Large intestine (tissue), 3 donors: Measurements from ENCODE around the gene DGKA. TPM values are rescaled to one million over a fixed set of nuclear protein-coding genes. Genes with fewer than 3 reads are reported as not detected.
A peak's percentile ranks its signal among the peaks of the same experiment; 100 is the strongest.
"Not testable (repeated sequence)": the region's sequence is repeated elsewhere in the genome, so short reads cannot be mapped to it uniquely, and the experiment has no call there.

Source experiments
- DNase-seq, 2 donors: peaks; one replicate each; pipeline versions ENCODE4 v3.0.0 to v3.0.0-alpha.2; 2013
- H3K27ac ChIP-seq: one replicate; pipeline ENCODE4 v1.5.1; 2013; ENCODE audit warnings: low read length
- H3K27me3 ChIP-seq: 2 replicates; pipeline ENCODE4 v1.6.1; 2013; ENCODE audit warnings: low read length; ENCODE audit not compliant: control insufficient read depth, insufficient read depth
- H3K36me3 ChIP-seq: 2 replicates; pipeline ENCODE4 v1.6.1; 2013; ENCODE audit warnings: low read length; ENCODE audit not compliant: control insufficient read depth, insufficient read depth
- H3K4me1 ChIP-seq: one replicate; pipeline ENCODE4 v1.6.1; 2013; ENCODE audit warnings: low read length; ENCODE audit not compliant: control insufficient read depth, insufficient read depth
- H3K4me3 ChIP-seq: one replicate; pipeline ENCODE4 v1.5.1; 2013; ENCODE audit warnings: low read length
- H3K9me3 ChIP-seq: one replicate; pipeline ENCODE4 v1.6.1; 2013; ENCODE audit warnings: mild to moderate bottlenecking, low read depth, low read length, moderate library complexity; ENCODE audit not compliant: control insufficient read depth
- WGBS: methylation state at CpG from one replicate; pipeline ENCODE4 v1.1.5; 2013; ENCODE audit warnings: low lambda C conversion rate; ENCODE audit not compliant: insufficient coverage; 5-methylcytosine and 5-hydroxymethylcytosine counted together
- polyA plus RNA-seq: library from polyadenylated mRNA; unstranded; fragments of 120-200 nt; gene quantifications from one replicate; pipeline ENCODE4 v1.2.1, GENCODE V29; 2013

The DGKA gene
- polyA plus RNA-seq, 1 donor: 17.4 TPM

DNA sequence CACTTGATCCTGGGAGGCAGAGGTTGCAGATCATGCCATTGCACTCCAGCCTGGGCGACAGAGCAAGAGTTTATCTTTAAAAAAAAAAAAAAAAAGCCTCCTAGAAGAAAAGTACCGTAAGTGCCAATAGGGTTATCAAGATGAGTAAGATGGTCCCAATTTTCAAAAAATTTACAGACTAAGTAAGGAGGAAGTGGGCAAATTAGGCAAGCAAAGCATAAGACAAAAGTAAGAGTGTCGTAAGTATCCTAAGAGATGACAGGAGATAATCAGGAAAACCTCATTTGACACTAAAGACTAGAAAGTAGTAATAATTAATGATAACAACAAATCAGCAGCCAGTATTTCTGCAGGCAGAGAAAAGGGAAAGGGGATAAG is 15.5 kb upstream of the DGKA start:
- 96% methylated on average over 3 of the region's 3 CpGs for WGBS
- DNase-seq: no peak
- H3K4me1 ChIP-seq: no peaks in the 10 kb centered on the region

DNA sequence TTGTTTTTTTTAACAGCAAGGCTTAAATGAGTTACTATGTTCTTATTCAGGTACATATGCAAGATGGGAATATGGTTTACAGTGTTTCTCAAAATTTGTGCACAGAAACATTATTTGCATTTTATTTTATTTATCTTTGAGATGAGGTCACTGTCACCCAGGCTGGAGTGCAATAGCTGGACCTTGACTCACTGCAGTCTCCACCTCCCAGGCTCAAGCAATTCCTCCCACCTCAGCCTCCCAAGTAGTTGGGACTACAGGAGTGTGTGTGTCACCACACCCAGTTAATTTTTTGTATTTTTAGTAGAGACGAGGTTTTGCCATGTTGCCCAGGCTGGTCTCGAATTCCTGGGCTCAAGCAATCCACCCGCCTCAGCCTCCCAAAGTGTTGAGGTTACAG is 11.9 kb upstream of the DGKA start:
- not testable (repeated sequence) for H3K9me3 ChIP-seq, H3K27me3 ChIP-seq, DNase-seq, H3K27ac ChIP-seq, H3K4me1 ChIP-seq, H3K4me3 ChIP-seq
- peaks cover 14% of the 10 kb centered on the region for H3K36me3 ChIP-seq
- WGBS: no CpG with 5 or more reads among the region's 3 CpGs

More for the DNA sequence above, 15.5 kb upstream of the DGKA start:
- H3K4me3 ChIP-seq: no peak overlapping the region
- H3K9me3 ChIP-seq: no peaks in the 10 kb centered on the region
- no peaks in the 10 kb centered on the region for H3K27me3 ChIP-seq
- H3K36me3 ChIP-seq: peaks cover 11% of the 10 kb centered on the region
- no peak overlapping the region for H3K27ac ChIP-seq

DNA sequence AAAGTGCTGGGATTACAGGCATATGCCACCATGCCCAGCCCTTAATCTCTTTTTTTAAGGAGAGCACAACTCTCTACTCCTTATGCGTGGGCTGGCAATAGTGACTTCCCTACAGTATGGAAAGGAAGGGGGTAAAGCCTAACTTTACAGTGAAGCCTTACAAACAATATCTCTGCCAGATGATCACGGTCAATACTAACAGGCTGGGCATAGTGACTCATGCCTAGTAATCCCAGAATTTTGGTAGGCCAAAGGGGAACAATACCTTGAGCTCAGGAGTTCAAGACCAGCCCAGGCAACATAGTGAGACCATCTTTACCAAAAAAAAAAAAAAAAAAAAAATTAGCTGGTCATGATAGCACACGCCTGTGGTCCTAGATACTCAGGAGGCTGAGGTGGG is 8.8 kb upstream of the DGKA start:
- Histone ChIP-seq H3K4me3 (no peak overlapping the region), H3K36me3 (peaks cover 13% of the 10 kb centered on the region), H3K27me3 (no peaks in the 10 kb centered on the region), H3K9me3 (no peaks in the 10 kb centered on the region), H3K4me1 (no peaks in the 10 kb centered on the region), H3K27ac (no peak overlapping the region)
- WGBS: no CpG with 5 or more reads among the region's 3 CpGs
- DNase-seq: no peak

DNA sequence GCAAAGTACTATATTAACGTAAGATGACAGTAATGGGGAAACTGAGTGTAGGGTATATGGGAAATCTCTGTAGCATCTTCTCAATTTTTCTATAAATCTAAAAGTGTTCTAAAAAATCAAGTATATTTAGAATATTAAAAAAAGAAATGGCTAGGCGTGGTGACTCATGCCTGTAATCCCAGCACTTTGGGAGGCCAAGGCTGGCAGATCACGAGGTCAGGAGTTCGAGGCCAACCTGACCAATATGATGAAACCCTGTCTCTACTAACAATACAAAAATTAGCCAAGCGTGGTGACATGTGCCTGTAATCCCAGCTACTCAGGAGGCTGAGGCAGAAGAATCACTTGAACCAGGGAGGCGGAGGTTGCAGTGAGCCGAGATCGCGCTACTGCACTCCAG is 7.3 kb upstream of the DGKA start:
- not testable (repeated sequence) for DNase-seq, H3K27me3 ChIP-seq, H3K4me1 ChIP-seq, H3K9me3 ChIP-seq, H3K27ac ChIP-seq, H3K4me3 ChIP-seq
- 97% methylated on average over 6 of the region's 9 CpGs for WGBS
- H3K36me3 ChIP-seq: peaks cover 13% of the 10 kb centered on the region

DNA sequence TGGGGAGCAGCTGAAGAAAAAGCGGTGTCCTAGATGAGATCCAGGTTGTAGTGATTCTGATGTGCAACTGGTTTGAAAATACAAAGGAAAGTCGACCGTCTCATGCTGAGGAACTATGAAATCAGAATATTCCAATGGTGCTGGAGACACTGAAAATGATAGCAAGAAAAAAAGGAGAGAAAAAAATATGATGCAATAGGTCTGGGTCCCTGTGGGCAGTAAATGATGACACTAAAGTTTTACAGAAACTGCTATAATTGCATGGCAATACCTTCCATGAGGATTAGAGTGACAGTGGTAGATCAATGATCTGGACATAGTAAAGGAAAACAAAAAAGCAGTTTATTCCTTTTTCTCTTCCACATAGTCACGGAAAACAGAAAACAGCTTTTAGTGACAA is 5.6 kb upstream of the DGKA start:
- no peak overlapping the region for H3K4me3 ChIP-seq
- no peak overlapping the region for H3K27ac ChIP-seq
- H3K27me3 ChIP-seq: no peaks in the 10 kb centered on the region
- peaks cover 13% of the 10 kb centered on the region for H3K4me1 ChIP-seq
- no peaks in the 10 kb centered on the region for H3K9me3 ChIP-seq
- peaks cover 13% of the 10 kb centered on the region for H3K36me3 ChIP-seq
- no peak for DNase-seq
- 92% methylated on average over 4 of the region's 4 CpGs for WGBS

DNA sequence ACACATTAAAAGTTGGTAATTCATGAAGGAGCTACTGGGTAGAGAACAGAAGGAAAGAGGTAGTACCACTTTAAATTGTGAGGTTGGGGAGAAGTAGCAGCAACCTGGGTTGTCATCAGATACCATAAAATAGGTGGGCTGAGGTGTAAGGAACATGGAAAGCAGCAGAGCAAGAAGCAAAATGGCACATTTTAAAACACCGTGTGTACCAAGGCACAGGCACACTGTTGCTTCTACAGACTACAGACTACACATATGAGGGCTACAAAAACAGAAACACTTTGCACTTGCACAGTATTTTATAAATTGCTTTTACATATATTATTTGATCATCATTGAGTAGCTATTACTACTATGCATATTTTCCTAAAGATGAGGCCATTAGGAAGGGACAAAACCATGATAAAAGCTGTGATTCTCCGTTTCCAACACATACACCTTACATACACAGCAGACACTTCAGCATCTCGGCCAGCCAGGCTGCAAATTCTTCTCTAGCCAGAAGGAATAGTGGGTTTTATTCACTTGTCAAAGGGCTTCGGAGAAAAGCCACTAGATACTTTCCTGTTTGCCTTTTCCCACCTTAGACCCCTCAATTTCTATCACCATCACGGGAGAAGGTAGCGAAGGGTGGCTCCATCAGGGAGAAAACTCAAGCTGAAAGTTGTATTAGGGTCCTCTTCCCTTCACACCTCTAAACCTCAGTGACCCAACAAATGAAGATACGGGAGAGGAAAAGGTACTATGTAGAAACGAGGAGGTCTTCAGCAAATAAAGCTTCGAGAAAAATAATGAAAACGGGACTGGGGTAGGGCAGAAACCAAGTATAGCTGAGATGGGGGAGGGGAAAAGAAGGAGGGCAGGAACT is 4.9 kb upstream of the DGKA start:
- peak overlapping the region; percentile 93 for H3K4me3 ChIP-seq
- no CpG with 5 or more reads among the region's 10 CpGs for WGBS
- H3K36me3 ChIP-seq: peaks cover 13% of the 10 kb centered on the region
- H3K27ac ChIP-seq: peak overlapping the region; percentile 98
- no peaks in the 10 kb centered on the region for H3K27me3 ChIP-seq
- H3K9me3 ChIP-seq: no peaks in the 10 kb centered on the region
- peaks cover 21% of the 10 kb centered on the region for H3K4me1 ChIP-seq
- DNase-seq: no peak

DNA sequence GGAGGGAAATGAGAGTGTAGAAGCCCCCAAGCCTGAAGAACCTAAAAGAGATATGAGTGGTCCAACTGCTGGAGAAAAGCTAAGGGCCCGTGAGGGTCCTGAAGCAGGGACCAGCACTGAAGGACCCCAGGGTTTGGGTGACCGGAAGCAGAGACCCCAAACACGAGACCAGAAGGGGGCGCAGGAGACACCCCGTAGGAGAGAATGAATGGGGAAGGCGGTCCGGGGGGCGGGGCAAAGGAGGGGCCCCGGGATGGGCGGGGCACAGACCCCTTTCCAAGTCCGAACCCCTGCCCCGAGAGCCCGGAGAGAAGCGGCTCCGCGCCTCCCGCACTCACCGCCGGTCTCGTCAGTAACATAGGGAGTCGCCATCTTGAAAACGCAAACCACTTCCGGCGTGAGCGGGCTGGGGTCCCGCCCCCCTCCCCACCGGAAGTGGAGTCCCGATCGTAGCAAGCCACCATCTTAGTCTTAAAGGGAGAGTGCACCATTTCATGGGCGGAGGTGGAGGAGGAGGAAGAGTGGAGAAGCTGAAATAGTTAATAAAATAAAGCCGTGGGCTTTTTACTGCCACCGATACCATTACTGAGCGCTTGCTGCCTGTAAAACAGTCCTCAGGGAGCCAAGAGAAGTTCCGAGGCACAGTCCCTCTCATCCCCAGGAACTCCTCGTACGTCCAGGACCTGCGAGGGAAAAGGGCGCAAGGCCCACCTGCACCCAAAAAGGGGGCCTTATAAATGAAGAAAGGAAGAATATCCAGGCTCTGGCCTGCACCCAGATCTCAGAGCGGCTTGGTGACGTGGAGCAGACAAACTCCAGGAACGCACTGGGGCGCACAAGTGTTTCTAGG is 4.0 kb upstream of the DGKA start:
- no CpG with 5 or more reads among the region's 42 CpGs for WGBS
- H3K9me3 ChIP-seq: no peaks in the 10 kb centered on the region
- peak; percentile 93 to 97 for DNase-seq
- H3K4me1 ChIP-seq: peaks cover 24% of the 10 kb centered on the region
- no peaks in the 10 kb centered on the region for H3K27me3 ChIP-seq
- peak overlapping the region; percentile 93 for H3K4me3 ChIP-seq
- H3K27ac ChIP-seq: peak overlapping the region; percentile 98
- H3K36me3 ChIP-seq: peaks cover 12% of the 10 kb centered on the region

DNA sequence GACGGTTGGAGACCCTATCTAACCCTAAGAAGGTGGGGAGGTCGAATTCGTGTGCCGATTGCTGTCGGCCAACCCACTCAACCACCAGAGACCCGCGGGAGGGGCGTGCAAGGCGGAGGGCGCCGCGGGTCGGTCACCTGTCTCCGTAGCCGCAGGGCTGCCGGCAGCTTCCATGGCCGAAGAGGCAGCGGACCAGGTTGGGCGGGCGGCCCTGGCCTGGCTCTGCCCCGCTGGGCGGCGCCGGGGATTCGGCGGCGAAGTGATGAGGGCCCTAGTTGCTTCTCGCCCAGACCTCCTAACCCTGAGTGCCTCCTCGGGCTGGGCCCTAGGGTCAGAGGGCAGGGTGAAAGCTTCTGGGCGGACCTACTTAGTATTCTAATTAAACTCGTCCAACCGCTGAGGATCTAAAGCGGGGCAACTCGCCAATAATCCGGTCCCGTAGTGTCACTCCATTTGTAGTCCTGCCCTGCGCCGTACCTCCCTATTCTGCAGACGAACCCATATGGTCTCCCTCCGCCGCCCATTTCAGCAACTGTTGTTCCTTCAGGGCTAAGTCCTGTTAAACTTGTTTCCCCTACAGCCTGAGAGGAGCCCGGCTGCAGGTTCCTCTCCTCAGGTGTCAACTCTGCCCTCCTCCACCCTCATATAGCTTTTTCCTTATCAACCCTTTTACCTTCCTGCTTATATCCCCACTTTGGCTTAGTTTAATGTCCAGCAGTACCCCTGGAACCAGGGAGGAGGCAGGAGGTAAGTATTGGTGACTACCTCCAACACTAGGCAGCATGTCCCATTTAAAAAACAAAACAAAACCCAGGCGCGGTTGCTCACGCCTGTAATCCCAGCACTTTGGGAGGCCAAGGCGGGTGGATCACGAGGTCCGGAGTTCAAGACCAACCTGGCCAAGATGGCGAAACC is 3.1 kb upstream of the DGKA start, which contains the start of gene PYM1:
PYM1 (minus strand) TSS at position 307 of the 915 bp plus-strand sequence; CDS start at position 174, 133 bp downstream.
- Histone ChIP-seq H3K9me3 (no peaks in the 10 kb centered on the region), H3K4me3 (peak within 1 kb of the TSS; percentile 93), H3K27ac (peak within 1 kb of the TSS; percentile 98), H3K27me3 (no peaks in the 10 kb centered on the region), H3K4me1 (peaks cover 24% of the 10 kb centered on the region), H3K36me3 (peaks cover 4% of the 10 kb centered on the region)
- DNase-seq: peak; percentile 59 to 84
- 0% methylated on average over 4 of the region's 49 CpGs for WGBS

DNA sequence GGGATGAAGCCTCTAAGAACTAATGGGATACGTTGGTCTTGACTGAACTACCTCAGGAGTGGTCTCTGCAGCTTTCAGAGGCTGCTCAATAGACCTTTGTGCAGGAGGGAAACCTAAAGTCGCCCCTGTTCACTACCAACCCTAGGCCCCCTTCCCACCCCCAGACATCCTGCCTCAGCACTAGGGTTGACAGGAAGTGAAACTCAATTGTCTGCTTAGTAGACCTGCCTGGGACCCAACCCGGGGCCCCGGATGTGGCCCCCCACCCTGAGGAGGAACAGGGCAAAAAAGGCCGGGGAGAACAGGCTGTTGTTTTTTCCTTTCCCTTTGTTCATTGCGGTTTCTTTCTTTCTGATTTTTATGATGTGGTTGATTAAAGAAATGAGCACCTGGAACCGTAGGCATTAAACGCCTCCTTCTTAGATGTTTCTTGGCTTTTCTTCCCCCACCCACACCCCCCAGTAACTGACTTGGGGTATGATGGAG is 1.6 kb upstream of the DGKA start:
- no peak overlapping the region for H3K4me3 ChIP-seq
- no peaks in the 10 kb centered on the region for H3K9me3 ChIP-seq
- DNase-seq: peak in 1 of 2 donors; percentile 26
- peaks cover 4% of the 10 kb centered on the region for H3K36me3 ChIP-seq
- no peaks in the 10 kb centered on the region for H3K27me3 ChIP-seq
- H3K27ac ChIP-seq: peak overlapping the region; percentile 44
- H3K4me1 ChIP-seq: peaks cover 35% of the 10 kb centered on the region
- no CpG with 5 or more reads among the region's 8 CpGs for WGBS
